HepG2 (cell line): ENCODE measurements around the gene PTPRCAP. TPM values are rescaled to one million over a fixed set of nuclear protein-coding genes. Genes with fewer than 3 reads are reported as not detected.

Experiments
- ASH2L ChIP-seq: fragments of 300-600, 200-600 bp; sonication (generic); IDR thresholded peaks from 2 replicates; pipeline ENCODE4 v1.7.0; 2017; ENCODE audit warnings: low read depth, mild to moderate bottlenecking, moderate library complexity, mixed read lengths, low read length; ENCODE audit not compliant: insufficient read length
- FIP1L1 ChIP-seq: fragments of 200-400 bp; formaldehyde crosslinking; IDR thresholded peaks from 2 replicates; pipeline ENCODE4 v1.6.1; 2018; ENCODE audit warnings: low read depth, mild to moderate bottlenecking, low read length, moderate library complexity, borderline replicate concordance; ENCODE audit not compliant: insufficient read depth
- FOXA3 ChIP-seq: IDR thresholded peaks from 2 replicates; pipeline ENCODE4 v1.6.1; 2016; ENCODE audit warnings: missing genetic modification reagents, missing compliant biosample characterization
- GFI1 ChIP-seq: sonication (generic); formaldehyde crosslinking; IDR thresholded peaks from 2 replicates; pipeline ENCODE4 v1.5.0; 2020; ENCODE audit warnings: missing genetic modification reagents, mild to moderate bottlenecking, borderline replicate concordance
- JUN ChIP-seq: sonication (generic); formaldehyde crosslinking; IDR thresholded peaks from 2 replicates; pipeline ENCODE4 v1.4.0; 2020; ENCODE audit warnings: mild to moderate bottlenecking, missing genetic modification reagents
- RBFOX2 ChIP-seq: fragments of 200-400 bp; formaldehyde crosslinking; IDR thresholded peaks from 2 replicates; pipeline ENCODE4 v1.6.1; 2017; ENCODE audit warnings: low read depth, mild to moderate bottlenecking, low read length
- ZBTB49 ChIP-seq: sonication (generic); formaldehyde crosslinking; IDR thresholded peaks from 2 replicates; pipeline ENCODE4 v1.4.0; 2020; ENCODE audit warnings: missing genetic modification reagents, borderline replicate concordance
- ZHX2 ChIP-seq, 2 experiments: sonication (generic) in 1 of 2; formaldehyde crosslinking in 1 of 2; IDR thresholded peaks; 2 replicates each; pipeline versions ENCODE4 v1.6.1 to v1.9.0; 2014 to 2022; ENCODE audit warnings: antibody characterized with exemption in 1 of 2, borderline replicate concordance in 1 of 2, inconsistent platforms in 1 of 2, low read depth in 1 of 2, missing genetic modification reagents in 1 of 2
- ZNF512 ChIP-seq: sonication (generic); formaldehyde crosslinking; IDR thresholded peaks from 2 replicates; pipeline ENCODE4 v1.4.0; 2020; ENCODE audit warnings: mild to moderate bottlenecking, missing genetic modification reagents
- ZNF512B ChIP-seq: sonication (generic); formaldehyde crosslinking; IDR thresholded peaks from 2 replicates; pipeline ENCODE4 v1.5.1; 2020; ENCODE audit warnings: missing genetic modification reagents, mild to moderate bottlenecking, borderline replicate concordance
- ZNF556 ChIP-seq: sonication (generic); formaldehyde crosslinking; IDR thresholded peaks from 2 replicates; pipeline ENCODE4 v1.4.0; 2020; ENCODE audit warnings: mild to moderate bottlenecking, missing genetic modification reagents, borderline replicate concordance
- ZNF772 ChIP-seq: sonication (generic); formaldehyde crosslinking; IDR thresholded peaks from 2 replicates; pipeline ENCODE4 v1.5.0; 2020; ENCODE audit warnings: mild to moderate bottlenecking, missing genetic modification reagents
- polyA plus RNA-seq, 8 experiments: library from polyadenylated mRNA; depleted of rRNA in 3 of 8; stranded (reverse) in 7 of 8; unstranded in 1 of 8; fragments of >200 nt; fragmentation: Illumina TruSeq in 4 of 8; extraction: Trizol in 4 of 8; gene quantifications; 2 replicates each; pipeline versions ENCODE4 v1.2.1 to v1.2.3, GENCODE V29; 2011 to 2016; ENCODE audit warnings: low read depth in 4 of 8, missing spikeins in 1 of 8, mixed read lengths in 1 of 8; ENCODE audit not compliant: insufficient read depth in 1 of 8
- total RNA-seq, 5 experiments: library from RNA; depleted of rRNA; stranded (reverse); fragments of >200 nt; fragmentation: Illumina TruSeq; extraction: Trizol; gene quantifications; 2 replicates each; pipeline ENCODE4 v1.2.3, GENCODE V29; 2016; ENCODE audit warnings: low read depth in 1 of 5

Gene PTPRCAP
- total and polyA plus RNA-seq, 2 of the 13 experiments (the other 11 are each of a cell fraction or from before 2014, with no cell fraction given), result 0.60 to 0.70 TPM

- TF ChIP-seq ZHX2 (IDR thresholded peaks at IDR 0.05; ENCODE audit: low read depth), result peak; percentile 93
- no peak for TF ChIP-seq ZHX2 (CRISPR knock-in tag; IDR thresholded peaks at IDR 0.05; ENCODE audit: borderline replicate concordance)
- peak; percentile 82; the same call in 1 of the 2 replicates for TF ChIP-seq ZNF556 (CRISPR knock-in tag)
- TF ChIP-seq ZNF512 (CRISPR knock-in tag), result no peak
- TF ChIP-seq GFI1 (CRISPR knock-in tag), result peak; percentile 89; the same call in 1 of the 2 replicates
- peak; percentile 96 for TF ChIP-seq ZNF772 (CRISPR knock-in tag)
- peak; percentile 76 for TF ChIP-seq ZBTB49 (CRISPR knock-in tag)
- TF ChIP-seq RBFOX2, result peak; percentile 70
- no peak for TF ChIP-seq ZNF512B (CRISPR knock-in tag)
- TF ChIP-seq JUN (CRISPR knock-in tag), result peak; percentile 77; the same call in 1 of the 2 replicates
- TF ChIP-seq FOXA3 (CRISPR knock-in tag), result 0 out of 2 replicates have a peak, but pooled peaks have one; percentile 57
- peak; percentile 59 for TF ChIP-seq ASH2L
- 0 out of 2 replicates have a peak, but pooled peaks have one; percentile 59 for TF ChIP-seq FIP1L1
These were observed 45.6 kb upstream of the PTPRCAP start, which contains the start of gene AIP (continued) for GRCh38 chr11:67482827-67483798.
